Hepatic stellate cell (primary cell): ENCODE results near the gene KLF2.
"Not testable (repeated sequence)": the region's sequence is repeated elsewhere in the genome, so short reads cannot be mapped to it uniquely, and the experiment has no call there.

Experiments used
- DNase-seq: peaks from one replicate; pipeline ENCODE4 v3.0.0; 2011; ENCODE audit warnings: low spot score

The KLF2 gene

DNA sequence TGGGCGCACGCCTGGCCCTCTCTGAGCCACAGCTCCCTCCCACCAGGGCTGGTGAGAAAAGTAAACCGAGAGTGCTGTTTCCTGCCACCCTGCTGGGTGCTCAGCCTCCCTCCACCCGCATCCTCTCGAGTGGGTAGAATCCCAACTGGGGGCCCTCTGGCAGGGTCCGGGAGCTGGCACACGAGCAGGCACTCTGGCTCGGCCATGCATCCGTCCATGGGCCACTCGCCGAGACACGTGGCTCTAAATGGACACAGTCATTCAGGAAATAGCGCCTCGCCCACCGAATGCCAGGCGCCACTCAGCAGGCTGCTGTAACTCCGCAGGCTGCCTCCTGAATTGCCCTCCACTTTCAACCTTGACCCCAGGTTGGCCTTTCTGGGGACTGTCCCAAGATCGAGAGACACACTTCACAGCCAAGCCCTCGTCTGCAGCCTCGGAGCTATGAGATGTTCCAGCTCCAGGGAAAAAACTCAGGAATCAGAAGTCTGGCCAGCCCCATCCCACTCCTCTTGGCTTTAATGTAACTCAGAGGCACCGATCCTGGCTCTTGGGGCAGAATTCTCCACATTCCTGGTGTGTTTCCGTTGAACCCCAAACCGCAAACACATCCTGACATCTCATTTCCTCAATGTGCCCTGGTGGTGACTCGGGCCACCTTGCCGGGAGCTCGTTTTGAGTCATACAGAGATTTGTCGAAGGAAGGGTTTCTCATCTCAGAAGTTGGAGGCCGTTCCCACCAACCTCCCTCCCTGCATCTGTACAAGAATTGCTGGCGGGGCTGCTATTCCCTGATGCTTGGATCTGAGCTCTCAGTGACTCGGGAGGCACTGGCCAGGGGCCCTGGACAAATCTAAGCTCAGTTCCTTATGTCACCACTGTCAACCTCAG is 14.1 kb downstream of the KLF2 start:
- DNase-seq = peak; percentile 90

DNA sequence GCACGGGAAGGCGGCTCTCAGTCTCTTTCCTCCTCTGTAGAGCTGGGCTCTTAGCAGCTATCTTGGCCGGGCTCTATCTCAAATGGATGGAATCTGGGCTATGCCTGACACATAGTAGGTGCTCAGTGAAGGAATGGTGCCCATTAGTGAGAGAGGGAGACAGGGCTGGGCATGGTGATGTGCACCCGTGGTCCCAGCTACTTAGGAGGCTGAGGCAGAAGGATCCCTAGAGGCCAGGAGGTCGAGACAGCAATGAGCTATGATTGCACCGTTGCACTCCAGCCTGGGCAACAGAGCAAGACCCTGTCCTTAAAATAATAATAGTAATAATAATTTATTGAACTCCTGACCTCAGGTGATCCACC is 14.7 kb downstream of the KLF2 start:
- DNase-seq = no peak

- no peak for DNase-seq
Measured at GRCh38 chr19:16340092-16340491, 15.5 kb downstream of the KLF2 start.

DNA sequence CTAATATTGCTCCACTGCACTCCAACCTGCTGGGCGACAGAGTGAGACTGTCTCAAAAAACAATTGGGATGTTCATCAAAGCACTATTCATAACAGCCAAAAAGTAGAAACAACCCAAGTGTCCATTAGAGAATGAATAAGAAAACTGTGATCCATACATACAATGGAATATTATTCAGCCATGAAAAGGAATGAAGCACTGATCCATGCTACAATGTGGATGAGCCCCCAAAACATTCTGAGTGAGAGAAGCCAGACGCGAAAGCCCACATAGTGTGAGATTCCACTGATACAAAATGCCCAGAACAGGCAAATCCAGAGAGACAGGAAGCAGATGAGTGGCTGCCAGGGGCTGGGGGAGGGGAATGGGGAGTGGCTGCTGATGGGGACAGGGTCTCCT is 16.0 kb downstream of the KLF2 start:
- DNase-seq = no peak

DNA sequence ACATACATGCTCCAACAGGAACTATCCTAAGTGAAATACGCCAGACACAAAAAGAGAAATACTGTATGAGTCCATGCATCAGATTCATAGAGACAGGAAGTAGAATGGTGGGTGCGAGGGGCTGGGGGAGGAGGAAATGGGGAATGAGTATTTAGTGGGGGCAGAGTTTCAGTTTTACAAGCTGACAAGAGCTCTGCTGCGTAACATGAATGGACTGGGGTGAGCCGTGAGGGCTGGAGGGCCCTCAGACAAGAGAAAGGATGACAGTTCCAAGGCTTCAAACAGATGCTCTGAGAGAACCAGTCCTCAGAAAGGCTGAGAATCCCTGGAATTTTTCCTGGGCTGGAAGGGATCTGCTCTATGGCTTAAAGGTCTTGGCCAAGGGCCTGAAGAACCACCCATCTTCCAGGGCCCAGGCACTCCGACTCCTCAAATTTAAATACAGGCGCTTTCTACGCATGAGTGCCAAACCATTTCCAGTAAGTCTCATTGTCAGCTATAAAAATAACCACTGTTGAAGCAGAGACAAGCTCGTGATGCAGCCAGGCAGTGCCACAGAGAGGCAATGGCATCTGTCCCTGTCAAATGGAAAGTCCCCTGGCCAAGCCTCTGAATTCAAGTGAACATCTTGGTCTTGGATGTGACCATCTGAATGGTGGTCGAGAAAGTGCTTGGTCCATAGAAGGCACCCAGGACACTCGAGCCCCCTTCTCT is 17.5 kb downstream of the KLF2 start:
- no peak for DNase-seq

DNA sequence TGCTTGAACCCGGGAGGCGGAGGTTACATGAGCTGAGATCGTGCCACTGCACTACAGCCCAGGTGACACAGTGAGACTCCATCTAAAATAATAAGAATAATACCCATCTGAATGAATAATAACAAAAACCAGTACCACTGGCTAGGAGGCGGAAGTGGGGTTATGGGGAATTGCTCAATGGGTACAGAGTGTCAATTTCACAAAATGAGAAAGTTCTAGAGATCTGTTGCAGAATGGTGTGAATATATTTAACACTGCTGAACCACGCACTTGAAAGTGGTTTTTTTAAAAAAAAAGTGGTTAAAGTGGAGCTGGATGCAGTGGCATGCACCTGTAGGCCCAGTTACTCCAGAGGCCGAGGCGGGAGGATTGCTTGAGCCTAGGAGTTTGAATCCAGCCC is 18.5 kb downstream of the KLF2 start:
- no peak for DNase-seq

GRCh38 chr19:16345457-16345856 is 20.8 kb downstream of the KLF2 start:
- no peak for DNase-seq

- DNase-seq = not testable (repeated sequence)
Measured at GRCh38 chr19:16347099-16347498, 22.5 kb downstream of the KLF2 start.

- DNase-seq = no peak
Measured at GRCh38 chr19:16347706-16348105, 23.1 kb downstream of the KLF2 start.

DNA sequence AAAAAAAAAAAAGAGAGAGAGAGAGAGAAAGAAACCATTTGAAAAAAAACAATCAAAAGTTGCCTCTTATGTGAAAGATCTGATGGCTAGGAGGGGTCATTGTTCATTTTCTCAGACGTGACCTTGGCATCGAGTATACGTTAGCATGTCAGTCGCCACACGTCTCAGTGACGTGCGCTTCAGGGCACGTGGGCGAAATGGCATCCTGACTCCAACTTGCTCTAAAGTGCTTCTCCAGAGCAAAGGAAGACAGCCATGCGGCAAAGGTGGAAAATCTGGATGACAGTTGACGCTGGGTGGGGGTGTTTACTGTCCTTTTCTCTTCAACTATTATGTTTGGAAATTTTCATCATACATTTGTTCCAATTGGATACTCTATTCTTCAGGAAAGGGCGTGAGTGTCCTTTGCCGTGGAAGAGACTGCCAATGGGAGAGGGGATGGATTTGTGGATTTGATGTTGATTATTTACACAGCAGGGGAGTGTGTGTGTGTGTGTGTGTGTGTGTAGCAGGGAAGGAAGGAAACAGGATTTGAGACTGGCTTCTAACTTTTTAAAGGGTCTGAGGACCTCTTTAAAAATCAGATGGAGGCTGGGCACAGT is 25.0 kb downstream of the KLF2 start:
- DNase-seq = no peak

DNA sequence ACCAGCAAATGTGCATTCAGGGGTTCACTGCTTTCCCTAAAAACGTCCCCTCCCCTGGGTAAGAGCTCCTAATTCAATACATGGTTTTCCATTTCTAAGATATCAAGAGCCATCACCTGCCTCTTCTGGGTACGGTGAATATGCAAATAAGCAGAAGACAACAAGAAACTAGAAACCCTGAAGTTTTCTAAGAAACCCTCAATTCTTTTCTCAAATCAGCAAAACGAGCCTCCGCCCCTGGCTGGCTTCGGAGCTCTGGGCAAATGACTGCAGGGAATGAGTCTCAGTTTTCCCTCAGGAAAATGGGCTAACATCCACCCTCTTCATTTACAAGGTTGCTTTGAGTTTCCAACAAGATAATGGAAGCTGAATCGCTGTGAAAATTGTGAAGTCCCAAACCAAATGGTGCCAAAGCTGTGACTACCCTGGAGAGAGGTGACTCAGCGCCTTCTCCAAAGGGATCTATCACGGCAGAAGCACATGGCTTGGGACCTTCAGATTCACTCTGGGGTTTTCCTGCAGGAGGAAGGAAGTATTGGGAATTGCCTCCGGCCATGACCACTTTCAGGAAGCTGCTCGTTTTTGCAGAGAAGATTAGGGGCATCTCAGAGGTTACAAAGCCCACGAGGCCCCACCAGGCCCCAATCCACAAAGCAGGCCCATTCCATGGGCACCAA is 26.6 kb downstream of the KLF2 start:
- DNase-seq = no peak

- peak; percentile 93 for DNase-seq
Measured at GRCh38 chr19:16355293-16356043, 30.8 kb downstream of the KLF2 start.

GRCh38 chr19:16358456-16358855 is 33.8 kb downstream of the KLF2 start:
- DNase-seq = no peak

DNA sequence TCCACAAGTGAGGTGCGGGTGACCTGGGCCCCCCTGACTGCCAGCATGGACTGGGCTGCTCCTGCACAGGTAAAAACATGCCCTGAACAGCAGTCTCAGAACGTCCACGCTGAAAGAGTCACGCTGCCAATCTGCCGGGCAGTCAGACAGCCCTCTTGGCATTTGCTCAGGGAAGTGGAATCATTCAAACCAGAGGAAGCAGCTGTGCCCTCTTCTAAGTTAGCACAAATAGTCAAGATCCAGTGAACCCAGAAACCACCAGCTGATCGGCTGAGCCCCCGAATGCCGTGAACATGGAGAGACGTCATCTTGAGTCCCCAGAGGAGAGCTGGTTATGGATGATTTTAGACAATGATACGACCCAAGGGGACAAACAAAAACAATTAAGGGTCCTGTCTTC is 34.4 kb downstream of the KLF2 start:
- no peak for DNase-seq

DNA sequence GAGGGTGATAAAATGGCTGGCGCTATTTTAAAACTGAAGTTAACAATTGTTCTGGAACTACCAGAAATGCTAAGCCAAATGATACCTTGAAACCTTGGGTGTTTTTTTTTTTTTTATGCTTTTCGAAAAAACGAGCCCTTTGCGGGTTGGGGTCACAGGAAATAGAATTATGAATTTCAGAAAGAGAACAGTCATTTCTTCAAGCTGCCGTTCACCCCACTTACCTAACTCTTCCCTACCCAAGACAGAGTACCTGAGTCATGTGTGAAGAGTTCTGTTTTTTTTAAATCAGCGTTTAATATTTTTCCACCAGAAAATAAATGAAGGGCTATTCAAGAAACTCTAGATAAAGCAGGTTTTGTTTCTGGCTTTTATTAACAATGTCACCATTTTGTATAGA is 35.3 kb downstream of the KLF2 start:
- no peak for DNase-seq

- DNase-seq = no peak
Measured at GRCh38 chr19:16360738-16361137, 36.1 kb downstream of the KLF2 start.

- DNase-seq = no peak
Measured at GRCh38 chr19:16361254-16361653, 36.6 kb downstream of the KLF2 start.

DNA sequence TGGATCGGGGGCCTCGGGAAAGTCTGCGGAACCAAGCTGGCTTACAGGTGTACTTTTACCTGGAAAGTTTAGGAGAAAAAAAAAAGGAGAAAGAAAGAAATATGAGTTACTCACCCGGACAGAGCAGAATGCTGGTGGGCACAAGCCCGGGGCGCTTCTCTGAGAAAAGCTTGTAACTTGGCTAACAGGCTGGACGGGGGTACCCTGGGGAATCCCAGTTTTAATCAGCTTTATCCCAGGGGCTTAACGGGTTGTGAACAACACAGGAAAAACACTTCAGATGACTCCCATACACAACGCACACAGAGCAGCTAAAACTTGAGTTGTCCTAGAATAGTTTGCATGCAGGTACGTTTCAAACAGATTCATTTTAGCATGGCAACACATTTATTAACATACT is 37.3 kb downstream of the KLF2 start:
- no peak for DNase-seq

GRCh38 chr19:16363133-16363851 is 38.7 kb downstream of the KLF2 start:
- DNase-seq = no peak

DNA sequence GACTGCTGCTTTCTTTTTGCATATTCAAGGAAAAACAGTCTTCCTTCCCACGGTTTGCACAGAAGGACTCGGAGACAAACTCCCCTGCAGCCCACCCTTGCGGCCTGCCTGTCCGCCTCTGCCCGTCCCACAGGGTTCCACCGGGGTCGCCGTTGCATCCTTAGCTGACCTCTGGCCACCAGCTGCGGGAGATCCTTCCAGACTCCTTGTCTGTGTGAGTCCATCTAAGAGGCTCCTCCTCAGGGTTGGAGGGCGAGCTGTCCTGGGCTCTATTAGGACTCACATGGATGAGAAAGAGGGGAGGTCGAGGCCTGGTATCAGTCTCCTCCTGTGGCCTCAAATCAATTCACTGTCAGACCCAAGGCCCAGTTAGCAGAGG is 39.2 kb downstream of the KLF2 start:
- no peak for DNase-seq

GRCh38 chr19:16364231-16364865 is 39.7 kb downstream of the KLF2 start:
- no peak for DNase-seq
